Activated T-cell treated with anti-CD3 and anti-CD28 coated beads, Interleukin-2, amount 50 U/mL, for 24 hours (primary cell): Measurements from ENCODE around the gene FOXI1.

Experiments used
- DNase-seq: peaks from one replicate; pipeline ENCODE4 v3.0.0-alpha.2; 2020
- H3K27ac Mint-ChIP-seq: 2 replicates; pipeline ENCODE4 v1.8.0; 2020; ENCODE audit warnings: mild to moderate bottlenecking, mixed read lengths
- H3K27me3 Mint-ChIP-seq: 2 replicates; pipeline ENCODE4 v1.8.0; 2020; ENCODE audit warnings: mixed read lengths
- H3K36me3 Mint-ChIP-seq: 2 replicates; pipeline ENCODE4 v1.8.0; 2020; ENCODE audit warnings: low read depth, mixed read lengths
- H3K4me1 Mint-ChIP-seq: 2 replicates; pipeline ENCODE4 v1.8.0; 2020; ENCODE audit warnings: low read depth, mixed read lengths
- H3K4me3 Mint-ChIP-seq: 2 replicates; pipeline ENCODE4 v1.8.0; 2020; ENCODE audit warnings: mild to moderate bottlenecking, moderate library complexity, mixed read lengths
- H3K9me3 Mint-ChIP-seq: 2 replicates; pipeline ENCODE4 v1.8.0; 2020; ENCODE audit warnings: mixed read lengths

FOXI1 gene

DNA sequence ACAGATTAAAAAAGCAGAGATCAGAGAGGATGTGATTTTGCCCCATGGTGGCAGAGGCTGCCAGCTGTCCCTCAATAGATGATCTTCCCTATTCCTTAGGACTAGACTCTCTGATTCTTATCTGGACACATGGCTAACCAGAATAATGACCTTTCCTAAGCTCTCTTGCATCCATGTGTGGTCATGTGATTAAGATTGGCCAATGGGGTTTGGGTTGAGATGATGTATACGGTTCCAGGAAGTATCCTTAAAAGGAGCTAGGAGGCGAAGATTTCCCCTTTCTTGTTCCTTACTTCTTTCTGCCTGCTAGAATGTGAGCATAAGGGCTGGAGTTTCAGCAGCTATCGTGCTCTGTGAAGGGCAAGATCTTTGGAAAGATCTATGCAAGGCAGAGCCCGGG lies 39.8 kb downstream of the FOXI1 start:
- H3K4me1 Mint-ChIP-seq, result no peaks in the 10 kb centered on the region
- H3K4me3 Mint-ChIP-seq, result no peak overlapping the region

DNA sequence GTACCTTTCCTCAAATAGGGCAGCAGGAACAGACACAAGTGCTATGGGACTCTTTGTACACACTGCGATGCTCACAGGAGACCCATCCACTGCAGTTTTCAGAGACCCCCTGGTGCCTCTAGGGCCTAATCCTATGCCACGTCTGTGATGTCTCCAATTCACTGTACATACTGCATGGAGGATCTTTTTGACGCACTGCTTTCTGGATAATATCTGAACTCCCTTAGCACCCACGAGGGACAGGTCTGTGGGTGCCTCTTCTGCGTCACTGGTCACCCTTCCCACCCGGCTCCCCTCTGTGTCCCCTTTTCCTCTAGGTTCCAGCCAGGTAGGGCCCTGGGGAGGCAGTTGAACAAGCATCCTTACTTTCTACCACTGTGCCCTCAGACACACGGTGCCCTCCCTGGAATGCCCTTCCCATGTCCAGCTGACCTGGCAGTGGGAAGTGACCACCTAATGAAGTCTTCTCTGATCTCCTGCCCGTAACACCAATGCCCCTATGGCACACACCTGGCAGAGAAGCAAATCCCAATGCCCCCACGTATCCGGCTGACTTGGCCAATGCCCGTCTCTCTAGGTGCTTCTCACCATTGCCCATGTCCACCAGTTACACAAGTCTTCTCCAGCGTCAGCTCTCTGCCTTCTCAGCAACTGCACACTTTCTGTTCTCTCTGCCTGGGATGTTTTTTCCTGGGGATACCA lies 41.5 kb downstream of the FOXI1 start:
- Mint-ChIP-seq H3K9me3 (no peaks in the 10 kb centered on the region), H3K4me3 (no peak overlapping the region), H3K4me1 (no peaks in the 10 kb centered on the region), H3K36me3 (no peaks in the 10 kb centered on the region), H3K27me3 (no peaks in the 10 kb centered on the region), H3K27ac (no peak overlapping the region)
- no peak for DNase-seq

More for the DNA sequence above, 39.8 kb downstream of the FOXI1 start:
- DNase-seq, result no peak
- H3K36me3 Mint-ChIP-seq, result no peaks in the 10 kb centered on the region
- no peaks in the 10 kb centered on the region for H3K9me3 Mint-ChIP-seq
- no peaks in the 10 kb centered on the region for H3K27me3 Mint-ChIP-seq
- H3K27ac Mint-ChIP-seq, result no peak overlapping the region

DNA sequence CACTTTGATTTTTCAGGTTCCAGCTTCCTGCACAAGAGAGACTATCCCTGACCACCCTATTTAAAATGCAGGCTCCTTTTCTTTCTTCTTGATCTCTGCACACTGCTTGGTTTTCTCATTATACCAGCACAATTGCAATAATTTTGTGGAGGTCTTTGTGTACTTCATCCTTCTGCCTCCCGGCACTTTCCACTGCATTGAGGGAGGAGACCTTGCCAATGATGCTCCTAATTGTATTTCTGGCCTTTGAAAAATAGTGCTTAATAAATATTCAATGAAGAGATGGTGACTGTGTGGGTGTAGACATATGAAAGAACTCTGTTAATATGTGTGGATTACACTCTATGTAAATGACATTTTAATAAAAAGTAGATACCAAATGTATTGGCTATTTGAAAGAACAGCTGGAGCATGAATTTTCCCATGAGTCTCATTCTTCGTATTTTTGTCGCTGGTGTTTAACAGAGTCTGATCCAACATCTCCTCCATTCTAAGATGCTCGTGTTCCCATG lies 42.1 kb downstream of the FOXI1 start:
- no peaks in the 10 kb centered on the region for H3K27me3 Mint-ChIP-seq
- no peak overlapping the region for H3K4me3 Mint-ChIP-seq
- no peak overlapping the region for H3K27ac Mint-ChIP-seq
- no peak for DNase-seq
- no peaks in the 10 kb centered on the region for H3K36me3 Mint-ChIP-seq
- no peaks in the 10 kb centered on the region for H3K9me3 Mint-ChIP-seq
- H3K4me1 Mint-ChIP-seq, result no peaks in the 10 kb centered on the region

DNA sequence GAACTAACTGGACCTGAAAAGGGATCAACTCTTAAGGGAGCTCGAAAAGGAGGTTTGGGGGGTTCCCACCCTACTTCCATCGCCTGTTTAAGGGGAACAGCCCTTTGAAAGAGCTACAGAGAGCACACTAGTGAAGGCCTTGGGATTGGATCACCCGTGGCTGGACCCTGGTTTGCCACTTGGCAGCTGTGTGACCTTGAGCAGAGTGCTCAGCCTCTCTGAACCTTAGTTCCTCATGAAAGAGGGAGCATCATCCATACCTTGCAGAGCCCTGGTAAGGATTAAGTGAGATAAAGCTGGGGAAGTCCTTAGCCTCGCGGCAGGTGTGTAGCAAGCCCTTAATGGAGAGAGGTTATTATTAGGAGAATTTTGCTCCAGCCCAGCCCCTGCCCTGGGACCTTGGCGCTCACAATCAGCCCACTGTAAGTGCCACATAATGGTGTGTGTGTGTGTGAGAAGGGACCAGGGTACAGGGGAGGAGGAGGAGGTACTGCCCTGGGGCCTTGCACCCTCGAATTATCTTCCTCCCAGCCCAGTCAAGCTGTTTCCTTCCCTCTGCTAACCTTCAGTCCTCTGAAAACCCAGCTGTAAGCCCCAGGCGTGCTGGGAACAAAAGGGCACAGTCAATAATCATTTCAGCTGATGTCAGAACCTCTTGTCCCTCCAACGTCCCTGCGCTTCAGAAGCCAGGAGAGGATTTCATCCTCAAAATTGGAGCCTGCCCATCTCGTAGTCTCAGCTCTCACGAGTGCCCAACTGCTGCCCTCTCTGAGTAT lies 42.9 kb downstream of the FOXI1 start:
- Mint-ChIP-seq H3K4me1 (no peaks in the 10 kb centered on the region), H3K9me3 (no peaks in the 10 kb centered on the region), H3K36me3 (no peaks in the 10 kb centered on the region), H3K4me3 (no peak overlapping the region), H3K27ac (no peak overlapping the region), H3K27me3 (no peaks in the 10 kb centered on the region)
- no peak for DNase-seq

DNA sequence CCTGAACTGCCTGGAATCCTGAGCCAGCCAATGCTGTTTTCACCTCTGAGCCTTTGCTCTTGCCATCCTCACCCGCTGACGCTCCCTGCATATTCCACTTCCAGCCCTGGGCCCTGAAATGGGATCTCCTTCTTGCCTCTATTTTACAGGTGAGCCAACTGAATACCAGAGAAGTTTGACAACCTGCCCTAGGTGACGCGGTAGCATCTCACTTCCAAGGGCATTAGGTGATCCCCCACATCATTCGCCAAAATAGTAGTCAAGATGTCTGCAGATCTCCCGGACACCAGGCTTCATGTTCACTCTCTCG lies 43.5 kb downstream of the FOXI1 start:
- no peak for DNase-seq
- Mint-ChIP-seq H3K36me3 (no peaks in the 10 kb centered on the region), H3K27me3 (no peaks in the 10 kb centered on the region), H3K4me3 (no peak overlapping the region), H3K9me3 (no peaks in the 10 kb centered on the region), H3K27ac (no peak overlapping the region), H3K4me1 (no peaks in the 10 kb centered on the region)

DNA sequence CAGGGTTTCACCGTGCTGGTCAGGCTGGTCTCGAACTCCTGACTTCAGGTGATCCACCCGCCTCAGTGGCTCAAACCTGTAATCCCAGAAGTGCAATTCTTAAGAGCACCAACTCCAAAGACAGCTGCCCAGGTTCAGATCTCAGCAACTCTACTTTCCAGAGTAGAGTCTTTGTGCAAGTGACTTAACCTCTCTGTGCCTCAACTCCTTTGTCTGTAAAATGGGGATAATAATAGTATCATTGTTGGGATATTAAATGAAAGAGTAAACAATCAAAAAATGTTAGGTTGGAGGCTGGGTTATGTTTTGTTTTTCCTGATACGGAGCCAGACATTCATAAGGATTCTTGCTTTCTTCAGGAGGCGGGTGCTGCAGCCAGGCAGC lies 45.0 kb downstream of the FOXI1 start:
- Mint-ChIP-seq H3K27ac (no peak overlapping the region), H3K9me3 (no peaks in the 10 kb centered on the region), H3K27me3 (no peaks in the 10 kb centered on the region), H3K4me1 (no peaks in the 10 kb centered on the region), H3K4me3 (no peak overlapping the region), H3K36me3 (no peaks in the 10 kb centered on the region)
- DNase-seq, result no peak

DNA sequence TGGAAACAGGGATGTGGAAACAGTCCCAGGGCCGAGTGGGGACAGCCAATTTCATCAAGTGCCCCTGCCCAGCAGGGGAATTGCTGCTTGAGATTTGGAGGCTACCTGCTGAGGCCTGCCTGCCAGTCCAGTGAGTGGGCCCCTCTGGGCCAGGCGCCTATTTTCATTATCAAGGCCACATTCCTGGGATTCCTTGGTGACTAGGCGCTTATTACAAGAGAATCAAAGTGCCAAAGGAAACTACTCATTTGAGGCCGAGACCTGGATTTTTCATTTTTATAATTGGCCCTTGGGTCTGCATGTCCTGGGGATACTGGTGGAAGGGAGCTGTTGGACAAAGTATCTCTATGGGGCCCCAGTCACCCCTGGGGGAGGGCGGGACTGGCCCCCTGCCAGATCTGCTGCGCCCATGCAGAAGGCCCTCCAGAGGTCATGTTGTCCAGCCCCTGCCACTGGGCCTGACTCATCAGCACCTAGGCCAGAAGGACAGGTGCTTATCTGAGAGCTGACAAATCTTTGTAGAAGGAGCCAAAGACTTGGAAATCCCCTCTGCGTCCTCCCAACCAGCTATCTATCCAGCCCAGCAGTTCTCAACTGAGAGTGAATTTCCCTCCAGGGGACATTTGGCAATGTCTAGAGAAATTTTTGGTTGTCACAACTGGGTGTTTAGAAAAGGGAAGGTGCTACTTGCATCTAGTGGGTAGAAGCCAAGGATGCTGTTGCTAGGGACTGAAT lies 45.6 kb downstream of the FOXI1 start:
- no peak overlapping the region for H3K4me3 Mint-ChIP-seq
- H3K36me3 Mint-ChIP-seq, result no peaks in the 10 kb centered on the region
- H3K9me3 Mint-ChIP-seq, result no peaks in the 10 kb centered on the region
- no peak for DNase-seq
- H3K4me1 Mint-ChIP-seq, result no peaks in the 10 kb centered on the region
- H3K27ac Mint-ChIP-seq, result no peak overlapping the region
- no peaks in the 10 kb centered on the region for H3K27me3 Mint-ChIP-seq

DNA sequence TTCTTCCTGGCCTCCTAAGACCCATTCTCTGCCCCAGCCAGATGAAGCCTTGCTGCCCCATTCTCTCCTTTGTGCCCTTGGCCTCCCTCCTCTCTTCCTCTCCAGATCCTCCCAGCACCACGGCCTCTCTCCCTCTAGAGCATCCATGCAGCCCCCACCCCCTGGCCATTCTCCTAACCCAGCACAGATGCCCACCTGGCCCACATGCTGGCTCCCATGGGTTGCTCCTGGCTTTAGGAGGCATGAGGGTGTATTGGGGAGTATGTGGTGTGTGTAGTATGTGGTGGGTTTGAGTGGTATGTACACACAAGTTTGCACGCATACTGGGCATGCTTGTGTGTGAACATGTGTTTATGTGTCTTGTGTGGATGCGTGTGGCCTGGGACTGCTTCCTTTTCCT lies 47.1 kb downstream of the FOXI1 start:
- no peaks in the 10 kb centered on the region for H3K4me1 Mint-ChIP-seq
- no peaks in the 10 kb centered on the region for H3K9me3 Mint-ChIP-seq
- no peak for DNase-seq
- H3K36me3 Mint-ChIP-seq, result no peaks in the 10 kb centered on the region
- no peak overlapping the region for H3K4me3 Mint-ChIP-seq
- no peak overlapping the region for H3K27ac Mint-ChIP-seq
- H3K27me3 Mint-ChIP-seq, result no peaks in the 10 kb centered on the region

DNA sequence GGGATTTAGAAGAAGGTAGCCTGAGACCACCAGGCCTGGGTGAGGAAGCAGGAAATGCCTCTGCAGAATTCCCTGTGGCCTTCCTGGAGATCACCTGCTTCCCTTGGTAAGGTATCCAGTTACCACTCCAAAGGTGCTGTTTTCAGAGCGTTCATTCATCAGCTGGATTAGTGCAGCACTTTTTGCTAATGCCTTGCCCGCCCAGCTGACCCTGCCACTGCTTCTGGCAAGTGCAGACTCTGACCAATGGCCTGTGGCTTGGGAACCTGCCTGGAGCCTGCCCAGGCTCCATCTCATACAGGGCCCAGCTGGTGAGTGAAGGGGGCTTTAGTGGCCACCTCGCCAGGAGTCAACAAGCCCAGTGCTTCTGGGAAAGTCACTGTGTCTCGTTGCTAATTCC lies 48.6 kb downstream of the FOXI1 start:
- Mint-ChIP-seq H3K36me3 (no peaks in the 10 kb centered on the region), H3K9me3 (no peaks in the 10 kb centered on the region), H3K27me3 (no peaks in the 10 kb centered on the region), H3K4me1 (no peaks in the 10 kb centered on the region), H3K27ac (no peak overlapping the region), H3K4me3 (no peak overlapping the region)
- DNase-seq, result no peak

DNA sequence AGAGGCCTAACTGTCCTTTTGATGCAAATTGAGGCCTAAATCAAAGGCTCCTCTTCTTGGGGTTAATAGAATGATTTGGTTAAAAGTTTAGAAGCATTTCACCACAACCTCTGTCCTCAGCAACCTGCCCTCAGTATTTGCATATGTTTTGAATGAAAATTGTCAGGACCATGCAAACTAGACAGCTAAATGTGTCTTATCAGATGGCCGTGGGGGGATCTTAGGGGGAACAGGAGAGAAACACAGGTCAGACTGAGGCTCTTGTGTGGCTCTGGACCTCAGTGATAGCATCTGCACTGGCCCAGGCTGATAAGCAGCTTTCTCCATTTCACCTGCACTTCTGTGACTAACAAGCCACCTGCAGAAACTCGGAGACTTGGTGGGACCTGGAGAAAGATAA lies 49.0 kb downstream of the FOXI1 start:
- H3K27ac Mint-ChIP-seq, result no peak overlapping the region
- H3K36me3 Mint-ChIP-seq, result no peaks in the 10 kb centered on the region
- no peaks in the 10 kb centered on the region for H3K4me1 Mint-ChIP-seq
- no peaks in the 10 kb centered on the region for H3K9me3 Mint-ChIP-seq
- H3K27me3 Mint-ChIP-seq, result no peaks in the 10 kb centered on the region
- H3K4me3 Mint-ChIP-seq, result no peak overlapping the region
- DNase-seq, result no peak

DNA sequence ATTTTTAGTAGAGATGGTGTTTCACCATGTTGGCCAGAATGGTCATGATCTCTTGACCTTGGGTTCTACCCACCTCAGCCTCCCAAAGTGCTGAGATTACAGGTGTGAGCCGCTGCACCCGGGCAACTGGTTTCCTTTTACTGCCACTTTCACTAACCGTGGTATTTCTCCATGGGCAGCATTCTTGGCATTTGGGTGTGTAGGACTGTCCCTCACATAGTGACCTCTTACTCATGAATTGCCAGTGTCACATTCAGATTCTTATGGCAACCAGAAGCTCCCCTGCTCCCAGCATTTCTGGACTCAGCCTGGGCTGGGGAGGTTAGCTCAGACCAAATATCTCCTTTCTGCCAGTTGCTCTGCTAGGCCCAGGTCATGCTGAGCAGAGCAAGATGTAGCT lies 50.1 kb downstream of the FOXI1 start:
- DNase-seq, result no peak
- Mint-ChIP-seq H3K9me3 (no peaks in the 10 kb centered on the region), H3K4me3 (no peak overlapping the region), H3K4me1 (no peaks in the 10 kb centered on the region), H3K27me3 (no peaks in the 10 kb centered on the region), H3K27ac (no peak overlapping the region), H3K36me3 (no peaks in the 10 kb centered on the region)

DNA sequence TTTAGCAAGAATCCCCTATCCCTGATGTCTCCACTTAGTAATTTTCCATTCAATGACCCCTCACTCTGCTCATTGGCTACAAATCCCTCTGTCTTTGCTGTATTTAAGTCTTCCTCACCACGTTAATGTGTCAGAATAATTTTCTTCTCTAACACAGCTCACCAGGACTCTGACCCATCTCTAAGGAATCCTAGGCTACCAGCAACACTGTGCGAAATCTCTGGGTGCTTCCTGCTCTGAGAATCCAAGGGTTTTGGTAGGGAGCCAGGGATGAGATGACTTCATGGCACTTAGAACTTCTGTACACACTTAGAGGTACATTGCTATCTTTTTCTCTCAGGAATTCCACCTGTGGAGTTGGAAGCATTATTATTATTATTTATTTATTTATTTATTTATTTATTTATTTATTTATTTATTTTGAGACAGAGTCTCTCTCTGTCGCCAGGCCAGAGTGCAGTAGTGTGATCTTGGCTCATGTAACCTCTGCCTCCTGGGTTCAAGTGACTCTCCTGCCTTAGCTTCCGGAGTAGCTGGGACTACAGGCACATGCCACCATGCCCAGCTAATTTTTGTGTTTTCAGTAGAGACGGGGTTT lies 53.5 kb downstream of the FOXI1 start:
- DNase-seq, result no peak
- Mint-ChIP-seq H3K4me3 (no peak overlapping the region), H3K36me3 (no peaks in the 10 kb centered on the region), H3K27ac (no peak overlapping the region), H3K4me1 (no peaks in the 10 kb centered on the region), H3K9me3 (no peaks in the 10 kb centered on the region), H3K27me3 (no peaks in the 10 kb centered on the region)
